Stimulated activated CD8-positive, alpha-beta memory T cell treated with anti-CD3 and anti-CD28 coated beads, Interleukin-4, amount 100 ng/mL, for 1 hour (primary cell): ENCODE data around the gene KCNJ12.
"Not testable (repeated sequence)": the region's sequence is repeated elsewhere in the genome, so short reads cannot be mapped to it uniquely, and the experiment has no call there.

Experiments
- DNase-seq, 2 donors: peaks; one replicate each; pipeline ENCODE4 v3.0.0-alpha.2; 2020; ENCODE audit warnings: low read depth in 2 of 2, low spot score in 1 of 2

KCNJ12 gene

DNA sequence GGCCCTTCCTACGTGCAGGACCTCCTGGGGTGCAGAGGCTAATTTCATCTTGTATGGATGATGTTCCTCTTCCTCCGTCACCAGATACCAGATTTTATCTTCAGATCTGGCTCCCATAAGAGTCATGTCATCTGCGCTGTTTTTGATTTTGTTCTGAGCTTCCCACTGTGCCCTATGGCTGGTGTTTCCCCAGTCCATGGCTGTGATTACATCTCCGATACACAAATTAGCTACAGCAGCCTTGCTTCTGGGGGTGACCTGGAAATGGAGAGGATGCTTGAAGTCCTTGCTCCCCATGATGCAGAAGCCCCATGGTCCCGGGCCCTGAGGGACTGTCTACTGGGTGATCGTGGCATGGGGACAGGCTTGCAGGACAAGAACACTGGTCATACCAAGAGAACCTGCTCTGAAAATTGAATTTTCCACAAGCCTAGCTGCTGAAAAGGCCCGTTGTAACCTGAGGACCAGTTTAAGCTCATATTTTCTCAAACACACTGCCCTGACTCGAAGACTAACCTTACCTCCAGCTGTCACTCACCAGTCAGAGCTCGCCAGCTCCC, 69.0 kb downstream of the KCNJ12 start:
- DNase-seq, result no peak

DNA sequence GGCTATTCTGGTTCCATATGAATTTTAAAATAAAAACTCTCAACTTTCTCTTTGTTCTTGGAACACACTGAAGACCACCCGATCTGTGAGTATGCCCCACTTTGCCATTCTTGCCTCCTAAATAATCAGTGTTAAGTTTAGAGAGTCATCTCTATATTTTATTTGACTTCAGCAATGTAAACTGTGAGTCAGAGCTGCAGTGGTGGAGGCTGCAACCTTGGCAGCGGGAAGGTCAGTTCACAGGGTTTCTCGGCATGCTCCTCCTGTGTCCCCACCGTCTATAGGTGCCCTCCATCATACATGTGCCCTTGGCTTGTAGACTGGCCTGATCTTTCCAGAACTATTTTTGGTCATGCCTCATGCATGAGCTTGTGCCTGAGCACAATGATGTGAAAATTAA, 71.4 kb downstream of the KCNJ12 start:
- DNase-seq, result not testable (repeated sequence)

- not testable (repeated sequence) for DNase-seq
These were observed 73.7 kb downstream of the KCNJ12 start for GRCh38 chr17:21449891-21450290.

DNA sequence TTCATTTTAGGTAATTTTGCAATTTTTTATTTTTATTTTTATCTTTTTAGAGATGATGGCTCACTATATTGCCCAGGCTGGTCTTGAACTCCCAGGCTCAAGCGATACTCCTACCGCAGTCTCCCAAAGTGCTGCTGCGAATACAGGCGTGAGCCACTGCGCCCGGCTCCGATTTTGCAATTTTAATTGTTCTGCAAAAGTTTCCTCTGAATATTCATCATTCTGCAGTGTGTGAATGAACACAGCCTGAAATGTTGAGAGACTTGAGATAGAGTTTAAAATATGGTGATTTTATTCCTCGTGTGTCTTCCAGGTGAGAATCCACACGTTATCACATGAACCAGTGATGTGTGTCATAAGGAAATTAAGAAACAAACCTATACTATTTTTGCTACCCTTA, 75.8 kb downstream of the KCNJ12 start:
- DNase-seq, result no peak

GRCh38 chr17:21452377-21453143, 76.4 kb downstream of the KCNJ12 start:
- no peak for DNase-seq

DNA sequence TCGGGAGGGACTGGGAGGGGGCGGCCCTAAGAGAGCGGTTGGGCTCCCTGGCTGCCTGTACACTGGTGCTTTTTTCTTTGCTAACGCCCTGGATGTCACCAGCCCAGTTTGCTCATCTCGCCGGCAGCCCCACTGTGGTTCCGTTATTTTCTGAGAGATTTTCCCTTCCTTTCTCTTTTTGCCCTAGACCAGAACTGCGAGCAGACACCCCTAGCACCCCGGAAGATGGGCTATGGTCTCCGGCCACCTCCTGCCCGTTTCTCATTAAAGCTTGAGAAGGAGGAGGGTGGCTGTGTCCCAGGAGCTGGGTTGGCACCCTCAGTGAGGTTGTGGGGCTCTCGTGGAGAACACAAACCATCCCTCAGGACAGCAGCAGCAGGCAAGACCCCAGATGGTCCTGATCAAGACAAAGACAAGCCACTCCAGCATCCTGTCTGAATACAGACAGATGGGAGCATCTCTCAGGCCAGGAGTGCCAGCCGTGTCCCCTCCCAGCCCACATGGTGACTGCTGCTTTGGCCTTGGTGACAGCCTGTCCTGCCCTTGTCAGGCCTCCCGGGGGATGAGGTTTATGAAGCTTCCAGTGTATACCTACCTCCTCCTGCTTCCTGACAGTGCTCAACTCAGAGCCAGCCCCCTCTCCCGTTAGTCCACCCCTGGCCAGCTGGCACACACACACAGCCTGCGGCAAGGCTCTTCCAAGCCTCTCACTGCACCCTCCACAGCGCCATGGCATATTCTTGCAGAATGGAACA, 77.2 kb downstream of the KCNJ12 start:
- no peak for DNase-seq

DNA sequence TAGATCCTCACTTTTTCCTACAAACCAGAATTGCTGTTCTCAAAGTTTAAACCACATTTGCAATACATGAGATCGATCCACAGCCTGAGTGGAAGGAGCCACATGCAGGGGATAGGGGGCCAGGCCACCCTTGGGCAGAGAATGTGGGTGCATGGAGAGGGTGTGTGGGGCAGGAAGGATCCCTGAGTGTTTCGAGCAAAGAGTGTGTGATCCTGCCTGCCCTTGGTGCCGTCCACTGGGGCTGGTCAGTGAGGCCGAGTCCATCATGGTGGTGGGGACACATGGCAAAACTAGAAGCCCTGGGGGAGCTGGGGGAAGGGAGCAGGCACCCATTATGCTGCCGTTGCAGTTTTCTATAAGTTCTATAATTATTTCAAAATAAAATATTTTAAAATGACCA, 77.8 kb downstream of the KCNJ12 start:
- not testable (repeated sequence) for DNase-seq

- no peak for DNase-seq
These were observed 78.3 kb downstream of the KCNJ12 start for GRCh38 chr17:21454441-21454840.

DNA sequence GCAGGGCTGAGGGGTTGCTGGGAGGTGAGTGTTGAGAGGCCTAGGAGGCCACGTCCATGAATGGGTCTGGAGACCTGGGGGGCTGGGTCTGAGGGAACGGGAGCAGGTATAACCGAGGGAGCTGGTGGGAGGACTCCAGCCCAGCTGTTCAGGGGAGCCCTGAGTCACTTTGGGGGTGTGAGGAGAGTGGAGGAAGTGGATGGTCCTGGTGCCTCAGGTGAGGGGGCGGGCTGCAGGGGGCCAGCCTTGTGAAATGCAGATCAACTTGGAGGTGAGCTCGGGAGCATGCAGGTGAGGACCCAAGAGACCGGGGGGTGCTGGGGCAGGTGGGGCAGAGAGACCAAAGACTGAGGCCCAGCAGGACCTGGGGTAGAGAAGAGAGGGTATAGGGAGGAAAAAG, 79.6 kb downstream of the KCNJ12 start:
- DNase-seq, result no peak

DNA sequence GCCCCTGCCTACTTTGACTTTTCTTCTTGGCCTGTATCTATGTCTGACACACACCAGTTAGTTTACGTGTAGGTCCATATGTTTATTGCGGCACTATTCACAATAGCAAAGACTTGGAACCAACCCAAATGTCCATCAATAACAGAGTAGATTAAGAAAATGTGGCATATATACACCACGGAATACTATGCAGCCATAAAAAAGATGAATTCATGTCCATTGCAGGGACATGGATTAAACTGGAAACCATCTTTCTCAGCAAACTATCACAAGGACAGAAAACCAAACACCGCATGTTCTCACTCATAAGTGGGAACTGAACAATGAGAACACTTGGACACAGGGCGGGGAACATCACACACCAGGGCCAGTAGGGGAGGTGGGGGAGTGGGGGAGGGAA, 80.3 kb downstream of the KCNJ12 start:
- DNase-seq, result not testable (repeated sequence)

- peak; percentile 82 to 87 for DNase-seq
These were observed 81.2 kb downstream of the KCNJ12 start for GRCh38 chr17:21457051-21458026.

DNA sequence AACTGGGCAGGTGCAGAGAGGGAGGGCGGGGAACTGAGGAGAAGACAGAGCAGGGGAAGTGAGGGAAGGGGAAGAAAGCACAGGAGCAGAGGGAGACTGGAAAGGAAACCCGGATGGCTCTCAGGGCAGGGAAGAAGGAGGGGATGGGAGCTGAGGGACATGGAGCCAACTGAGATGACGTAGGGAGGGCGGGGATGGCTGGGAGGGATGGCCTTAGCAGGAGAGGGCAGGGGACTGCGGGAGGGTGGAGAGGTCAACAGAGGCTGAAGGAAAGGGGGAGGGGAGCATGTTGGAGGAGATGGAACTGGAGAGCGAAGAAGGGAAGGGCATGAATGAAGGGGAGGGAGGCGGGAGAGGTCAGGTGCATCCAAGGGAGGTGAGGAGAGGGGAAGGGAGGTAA, 81.9 kb downstream of the KCNJ12 start:
- DNase-seq, result no peak

- DNase-seq, result no peak
These were observed 83.4 kb downstream of the KCNJ12 start for GRCh38 chr17:21459536-21459935.

GRCh38 chr17:21460358-21460757, 84.2 kb downstream of the KCNJ12 start:
- DNase-seq, result no peak

- DNase-seq, result no peak
These were observed 86.1 kb downstream of the KCNJ12 start for GRCh38 chr17:21462237-21462636.

DNA sequence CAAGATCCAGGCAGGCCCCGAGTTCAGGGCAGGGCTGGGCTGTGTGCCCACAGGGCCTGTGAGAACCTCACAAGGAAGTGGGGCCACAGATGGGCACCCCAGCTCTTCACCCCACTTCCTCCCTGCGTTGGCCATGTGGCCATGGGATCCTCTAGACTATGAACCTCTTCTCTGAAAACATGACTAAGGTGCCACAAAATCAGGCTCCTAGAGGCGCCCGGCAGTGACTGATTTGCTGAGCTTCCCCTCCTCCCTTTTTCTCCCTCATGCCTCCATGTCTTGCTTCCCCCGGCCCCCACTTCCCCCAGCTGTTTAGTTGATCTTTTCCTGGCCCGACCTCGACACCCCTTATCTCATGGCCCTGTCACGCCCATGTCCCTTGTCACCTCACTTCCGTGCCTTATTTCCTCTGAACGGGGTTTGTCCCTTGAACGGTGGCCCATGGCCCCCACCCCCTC, 87.1 kb downstream of the KCNJ12 start:
- DNase-seq, result no peak

- no peak for DNase-seq
These were observed 87.7 kb downstream of the KCNJ12 start for GRCh38 chr17:21463779-21464407.

DNA sequence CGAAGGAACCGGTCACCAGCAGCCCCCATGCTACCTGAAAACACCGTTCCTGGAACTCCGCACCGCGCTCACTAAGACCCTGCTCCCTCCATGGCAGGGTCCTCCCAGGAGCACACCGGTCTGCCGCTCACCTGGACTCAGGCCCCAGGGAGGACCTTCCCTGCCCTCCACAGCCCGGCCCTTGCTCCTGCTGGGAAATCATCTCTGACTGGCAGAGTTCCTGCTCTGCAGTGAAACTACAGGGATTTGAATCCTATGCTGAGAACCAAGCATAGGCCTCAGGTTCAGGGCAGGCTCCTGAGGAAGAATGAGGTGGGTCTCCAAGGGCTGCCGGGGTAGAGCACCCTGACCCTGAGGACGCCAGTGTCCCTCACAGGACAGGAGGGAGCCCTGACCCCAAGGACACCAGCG, 88.5 kb downstream of the KCNJ12 start:
- no peak for DNase-seq

DNA sequence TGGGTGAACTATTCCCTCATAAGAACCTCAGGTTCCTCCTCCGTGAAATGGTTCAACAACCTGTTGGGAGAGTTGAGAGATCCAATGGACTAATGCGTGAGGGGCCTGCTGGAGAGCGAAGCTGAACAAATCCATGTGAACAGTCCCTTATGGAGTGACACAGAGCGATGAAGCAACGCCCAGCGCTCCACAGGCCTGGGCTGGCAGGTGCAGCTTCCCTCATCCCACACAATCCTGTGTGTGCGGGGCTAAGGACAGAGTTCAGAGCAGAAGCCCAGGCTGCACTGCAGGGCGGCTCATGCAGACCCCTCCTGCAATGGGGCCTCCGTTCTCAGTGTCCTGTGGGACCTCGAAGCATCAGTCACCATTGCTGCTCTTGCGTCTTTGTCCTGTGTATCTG, 90.4 kb downstream of the KCNJ12 start:
- DNase-seq, result no peak

DNA sequence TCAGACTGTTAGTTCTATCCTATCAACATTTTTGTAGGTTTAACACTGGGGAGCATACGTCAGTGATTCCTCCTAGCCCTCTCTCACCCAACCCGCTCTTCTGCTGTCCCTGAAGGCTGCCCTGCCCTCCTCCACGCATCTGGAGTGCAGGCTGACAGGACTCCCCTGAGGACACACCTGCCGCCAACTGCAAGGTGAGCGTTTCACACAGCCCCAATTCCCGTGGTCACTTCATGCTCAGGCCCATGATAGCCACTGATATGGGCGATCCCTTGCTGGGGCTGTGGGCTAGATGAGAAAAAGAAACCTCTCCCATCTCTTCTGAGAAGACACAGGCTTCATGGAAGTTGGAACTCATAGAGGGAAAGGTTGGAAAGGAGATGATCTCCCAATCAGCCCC, 91.0 kb downstream of the KCNJ12 start:
- DNase-seq, result no peak
